ENCODE results near the gene ODF4. TPM values are rescaled to one million over a fixed set of nuclear protein-coding genes. Genes with fewer than 3 reads are reported as not detected.

The ODF4 gene, protein sequence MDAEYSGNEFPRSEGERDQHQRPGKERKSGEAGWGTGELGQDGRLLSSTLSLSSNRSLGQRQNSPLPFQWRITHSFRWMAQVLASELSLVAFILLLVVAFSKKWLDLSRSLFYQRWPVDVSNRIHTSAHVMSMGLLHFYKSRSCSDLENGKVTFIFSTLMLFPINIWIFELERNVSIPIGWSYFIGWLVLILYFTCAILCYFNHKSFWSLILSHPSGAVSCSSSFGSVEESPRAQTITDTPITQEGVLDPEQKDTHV
- total RNA-seq: not detected

GRCh38 chr17:8339540-8339939, at the start of gene ODF4:
ODF4 (plus strand) TSS chr17:8339840; CDS start chr17:8340052, 212 bp downstream.
- no peak for DNase-seq

- no peak for DNase-seq
Observed at GRCh38 chr17:8290043-8290442, 49.6 kb upstream of the ODF4 start.

GRCh38 chr17:8292639-8293395, 46.8 kb upstream of the ODF4 start:
- no peak for DNase-seq

DNA sequence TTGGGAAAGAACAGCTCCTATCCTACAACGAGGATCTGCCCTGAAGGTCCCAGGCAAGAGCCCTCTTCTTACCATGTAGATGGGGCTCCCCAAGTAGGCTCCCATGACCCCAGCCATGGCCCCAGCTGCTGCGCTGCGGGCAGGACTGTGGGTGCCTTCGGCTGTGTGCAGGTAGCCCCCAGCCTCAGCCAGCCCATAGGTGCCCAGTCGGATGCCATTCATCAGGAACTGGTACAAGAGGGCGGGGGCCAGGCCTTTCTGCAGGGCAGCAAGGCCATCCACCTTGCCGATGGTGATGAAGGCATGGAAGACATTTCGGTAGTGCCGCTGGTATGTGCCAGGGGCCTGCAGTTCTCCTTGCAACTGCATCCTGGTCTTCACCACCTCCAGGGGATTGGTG, 45.3 kb upstream of the ODF4 start:
- no peak for DNase-seq

GRCh38 chr17:8294814-8295316, 44.8 kb upstream of the ODF4 start:
- DNase-seq: no peak

- DNase-seq: no peak
Observed at GRCh38 chr17:8300226-8300625, 39.4 kb upstream of the ODF4 start.

GRCh38 chr17:8300627-8301242, 38.9 kb upstream of the ODF4 start:
- peak; percentile 20 for DNase-seq

GRCh38 chr17:8310601-8311123, 29.0 kb upstream of the ODF4 start:
- DNase-seq: no peak

DNA sequence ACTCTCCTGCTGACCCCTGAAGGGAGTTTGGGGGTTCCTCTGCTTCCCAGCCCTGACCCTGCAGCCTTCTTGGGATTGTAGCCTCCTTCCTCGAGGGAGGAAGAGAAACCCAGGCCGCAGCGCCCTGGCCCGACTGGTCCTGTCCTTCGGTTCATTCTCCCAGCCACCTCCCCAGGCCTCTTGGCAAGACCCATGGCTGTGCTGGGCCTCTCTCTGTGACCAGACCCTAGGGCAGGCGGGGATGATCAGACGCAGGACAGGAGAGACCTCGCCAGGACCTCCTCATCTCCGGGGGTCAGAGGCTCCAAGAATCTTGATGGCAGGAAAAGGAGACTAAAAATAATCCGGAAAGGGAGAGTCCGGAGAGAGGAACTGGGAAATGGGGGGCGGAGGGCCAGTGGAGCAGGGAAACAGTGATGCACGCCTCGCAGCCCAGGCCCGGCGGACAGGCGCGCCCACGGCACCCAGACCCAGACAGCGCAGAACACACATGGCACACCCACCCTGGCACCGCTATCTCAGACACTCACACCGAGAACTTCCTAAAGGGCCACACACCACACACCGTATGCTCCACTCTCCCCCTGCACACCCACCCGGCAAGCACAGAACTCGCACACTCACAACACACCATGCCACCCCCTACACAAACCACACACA, 28.4 kb upstream of the ODF4 start:
- DNase-seq: no peak

DNA sequence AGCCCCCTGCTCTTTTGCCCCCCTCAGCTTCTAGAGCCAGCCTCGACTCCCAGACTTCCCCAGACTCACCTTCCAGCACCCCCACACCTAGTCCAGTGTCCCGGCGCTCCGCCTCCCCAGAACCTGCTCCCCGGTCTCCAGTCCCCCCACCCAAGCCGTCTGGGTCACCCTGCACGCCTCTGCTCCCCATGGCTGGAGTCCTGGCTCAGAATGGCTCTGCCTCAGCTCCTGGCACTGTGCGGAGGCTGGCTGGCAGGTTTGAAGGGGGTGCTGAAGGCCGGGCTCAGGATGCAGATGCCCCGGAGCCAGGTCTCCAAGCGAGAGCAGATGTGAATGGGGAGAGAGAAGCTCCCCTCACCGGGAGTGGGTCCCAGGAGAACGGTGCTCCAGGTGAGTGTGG, 27.4 kb upstream of the ODF4 start:
- no peak for DNase-seq

DNA sequence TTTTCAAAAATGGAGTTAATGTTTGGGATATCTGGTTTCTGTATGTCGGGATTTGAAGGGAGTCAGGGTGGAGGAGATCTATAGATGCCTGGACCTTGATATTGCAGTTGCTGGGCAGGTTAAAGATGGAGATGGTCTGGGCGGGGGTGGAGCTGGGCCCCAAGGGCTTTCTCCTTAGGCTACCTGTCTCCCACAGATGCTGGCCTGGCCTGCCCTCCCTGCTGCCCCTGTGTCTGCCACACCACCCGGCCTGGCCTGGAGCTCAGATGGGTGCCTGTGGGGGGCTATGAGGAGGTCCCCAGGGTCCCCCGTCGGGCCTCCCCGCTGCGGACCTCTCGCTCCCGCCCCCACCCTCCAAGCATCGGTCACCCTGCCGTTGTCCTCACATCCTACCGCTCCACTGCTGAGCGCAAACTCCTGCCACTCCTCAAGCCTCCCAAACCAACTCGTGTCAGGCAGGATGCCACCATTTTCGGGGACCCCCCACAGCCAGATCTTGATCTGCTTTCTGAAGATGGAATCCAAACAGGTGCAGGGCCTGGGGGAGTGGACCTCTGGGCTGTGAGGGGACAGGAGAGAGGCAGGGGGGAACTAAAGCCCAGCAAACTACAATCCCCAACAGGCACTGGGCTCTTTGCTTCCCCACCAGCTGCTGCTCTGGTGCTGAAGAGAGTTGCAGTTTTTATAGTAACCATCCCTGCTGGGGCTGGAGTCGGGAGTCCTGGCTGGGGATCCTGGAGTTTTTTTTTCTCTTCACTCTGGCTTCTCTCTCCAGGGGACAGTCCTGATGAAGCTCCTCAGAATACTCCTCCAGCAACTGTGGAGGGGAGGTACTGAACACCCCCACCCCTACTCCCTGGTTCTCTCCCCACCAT, 26.7 kb upstream of the ODF4 start:
- DNase-seq: no peak

DNA sequence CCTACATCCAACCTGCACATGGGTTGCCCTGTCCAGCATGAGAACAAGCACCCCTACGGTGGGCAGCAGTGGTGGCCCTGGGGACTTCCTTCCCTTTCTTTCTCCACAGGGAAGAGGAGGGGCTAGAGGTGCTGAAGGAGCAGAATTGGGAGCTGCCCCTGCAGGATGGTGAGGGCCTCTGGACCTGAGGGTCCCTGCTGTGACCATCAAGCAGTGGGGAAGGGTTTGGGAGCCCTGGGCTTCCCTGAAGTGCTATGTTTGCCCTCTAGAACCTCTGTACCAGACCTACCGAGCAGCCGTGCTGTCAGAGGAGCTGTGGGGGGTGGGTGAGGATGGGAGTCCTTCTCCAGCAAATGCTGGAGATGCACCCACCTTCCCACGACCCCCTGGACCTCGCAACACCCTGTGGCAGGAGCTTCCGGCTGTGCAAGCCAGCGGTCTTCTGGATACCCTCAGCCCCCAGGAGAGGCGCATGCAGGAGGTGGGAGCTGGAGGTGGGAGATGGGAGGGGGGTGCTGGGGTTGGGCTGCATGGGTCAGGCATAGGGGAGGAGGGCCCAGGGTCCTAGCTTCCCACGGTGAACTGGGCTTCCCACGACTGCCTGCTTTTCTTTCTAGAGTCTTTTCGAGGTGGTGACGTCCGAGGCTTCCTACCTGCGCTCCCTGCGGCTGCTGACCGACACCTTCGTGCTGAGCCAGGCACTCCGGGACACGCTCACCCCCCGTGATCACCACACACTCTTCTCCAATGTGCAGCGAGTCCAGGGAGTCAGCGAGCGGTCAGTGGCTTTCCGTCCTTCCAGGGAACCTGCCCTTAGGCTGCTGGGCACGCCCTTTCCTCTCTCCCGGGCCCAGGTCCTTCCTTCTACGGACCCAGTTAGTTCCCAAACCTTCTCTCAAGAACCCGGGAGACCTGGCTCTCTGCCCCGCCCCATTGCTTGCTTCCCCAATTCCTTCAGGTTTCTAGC, 24.6 kb upstream of the ODF4 start:
- no peak for DNase-seq

DNA sequence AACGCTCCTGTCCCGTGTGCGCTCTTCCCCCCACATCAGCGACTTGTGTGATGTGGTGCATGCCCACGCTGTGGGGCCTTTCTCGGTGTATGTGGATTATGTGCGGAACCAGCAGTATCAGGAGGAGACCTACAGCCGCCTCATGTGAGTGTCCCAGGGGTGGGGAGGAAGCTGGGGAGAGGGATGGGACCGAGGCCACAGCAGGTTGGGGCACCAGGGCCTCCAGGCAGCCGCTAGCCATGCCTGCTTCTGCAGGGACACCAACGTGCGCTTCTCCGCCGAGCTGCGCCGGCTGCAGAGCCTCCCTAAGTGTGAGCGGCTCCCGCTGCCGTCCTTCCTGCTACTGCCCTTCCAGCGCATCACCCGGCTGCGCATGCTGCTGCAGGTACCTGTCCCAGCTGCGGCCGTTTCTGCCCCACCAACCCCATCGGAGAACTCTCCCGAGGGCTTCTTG, 23.8 kb upstream of the ODF4 start:
- DNase-seq: no peak

- no peak for DNase-seq
Observed at GRCh38 chr17:8318010-8318935, 21.4 kb upstream of the ODF4 start.

DNA sequence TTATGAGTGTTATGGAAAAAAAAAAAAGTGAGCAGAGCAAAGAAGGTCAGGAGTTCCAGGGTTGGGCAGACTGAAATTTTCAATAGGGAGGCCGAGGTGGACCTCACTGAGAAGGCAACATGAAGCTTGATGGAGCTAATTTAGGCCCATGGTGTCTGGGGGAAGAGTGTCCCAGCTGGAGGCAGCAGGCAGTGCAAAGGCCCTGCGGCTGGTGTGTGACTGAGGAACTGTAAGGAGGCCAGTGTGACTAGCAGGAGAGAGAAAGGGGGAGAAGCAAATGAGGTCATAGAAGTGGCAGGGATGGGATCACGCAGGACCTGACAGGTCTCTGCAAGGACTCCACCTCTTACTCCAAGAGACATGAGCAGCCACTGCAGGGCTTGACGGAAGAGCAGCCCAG, 19.4 kb upstream of the ODF4 start:
- DNase-seq: no peak

- no peak for DNase-seq
Observed at GRCh38 chr17:8320990-8321389, 18.6 kb upstream of the ODF4 start.

- no peak for DNase-seq
Observed at GRCh38 chr17:8322061-8322460, 17.6 kb upstream of the ODF4 start.

DNA sequence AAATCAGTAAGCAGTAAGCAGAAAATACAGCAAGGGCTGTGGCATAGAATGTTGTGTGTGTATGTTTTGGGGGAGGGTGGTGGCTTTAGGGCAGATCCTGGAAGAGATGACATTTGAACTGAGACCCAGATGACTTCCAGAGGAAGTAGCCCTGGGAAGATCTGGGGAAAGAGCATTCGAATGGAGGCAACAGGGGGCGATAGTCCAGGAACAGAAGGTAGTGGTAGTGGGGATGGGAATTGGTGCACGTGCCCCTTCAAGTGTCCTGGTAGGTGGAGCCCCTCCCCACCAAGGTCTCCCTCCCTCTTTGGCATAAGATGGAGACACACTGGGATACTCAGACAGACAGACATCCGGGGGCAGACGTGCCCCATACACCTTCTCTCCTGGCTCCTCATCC, 15.5 kb upstream of the ODF4 start:
- DNase-seq: no peak

DNA sequence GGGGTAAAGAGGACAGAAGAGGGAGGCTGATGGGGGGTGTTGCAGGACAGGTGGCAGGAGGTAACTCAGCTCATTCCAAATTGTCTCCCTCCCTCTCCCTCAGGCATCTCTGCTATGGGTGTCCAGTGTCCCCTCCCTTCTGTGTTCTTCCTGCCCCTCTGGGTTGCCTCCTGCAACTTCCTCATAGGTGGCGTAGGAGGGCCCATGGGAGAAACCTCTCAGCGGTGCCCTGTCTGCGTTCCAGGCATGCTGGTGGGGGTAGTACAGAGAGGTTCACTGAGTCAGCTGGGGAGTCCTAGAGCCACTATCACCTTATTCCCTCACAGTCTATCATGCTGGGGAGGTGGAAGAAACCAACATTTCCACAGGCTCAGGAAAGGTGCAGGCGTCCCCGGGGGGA, 14.7 kb upstream of the ODF4 start:
- no peak for DNase-seq

All from skin of body (tissue), 2 donors.